Omental fat pad (tissue), 4 donors: ENCODE data around the gene SCN11A. TPM values are rescaled to one million over a fixed set of nuclear protein-coding genes. Genes with fewer than 3 reads are reported as not detected.

Experiments used
- ATAC-seq: fragments of 150-250 bp; one replicate; pipeline ENCODE4 v1.9.1; 2016; ENCODE audit warnings: mild to moderate bottlenecking, moderate library complexity; ENCODE audit not compliant: low FRiP score
- DNase-seq: peaks from one replicate; pipeline ENCODE4 v3.0.0-alpha.2; 2019; ENCODE audit warnings: low spot score
- CTCF ChIP-seq, 3 donors: fragments of 450-650 bp; IDR thresholded peaks; one replicate each; pipeline ENCODE4 v1.5.1; 2016 to 2017; ENCODE audit warnings: antibody characterized with exemption in 3 of 3, mild to moderate bottlenecking in 3 of 3, moderate library complexity in 2 of 3
- small RNA-seq: library from RNA; depleted of rRNA; stranded (forward); fragments of <200 nt; gene quantifications from one replicate; pipeline ENCODE3, GENCODE V24; 2016
- total RNA-seq, 4 donors: library from RNA; depleted of rRNA; stranded (reverse); fragments of >200 nt; gene quantifications; one replicate each; pipeline ENCODE4 v1.1.0, GENCODE V29; 2016

Gene SCN11A
- total RNA-seq, 4 donors from 2014 or later: 0.31 to 0.63 (median 0.46) TPM

- no peak for ATAC-seq
- no peak for DNase-seq
- no peak for TF ChIP-seq CTCF (IDR thresholded peaks at IDR 0.05)
These were observed 40.5 kb downstream of the SCN11A start for GRCh38 chr3:39011191-39011736.

DNA sequence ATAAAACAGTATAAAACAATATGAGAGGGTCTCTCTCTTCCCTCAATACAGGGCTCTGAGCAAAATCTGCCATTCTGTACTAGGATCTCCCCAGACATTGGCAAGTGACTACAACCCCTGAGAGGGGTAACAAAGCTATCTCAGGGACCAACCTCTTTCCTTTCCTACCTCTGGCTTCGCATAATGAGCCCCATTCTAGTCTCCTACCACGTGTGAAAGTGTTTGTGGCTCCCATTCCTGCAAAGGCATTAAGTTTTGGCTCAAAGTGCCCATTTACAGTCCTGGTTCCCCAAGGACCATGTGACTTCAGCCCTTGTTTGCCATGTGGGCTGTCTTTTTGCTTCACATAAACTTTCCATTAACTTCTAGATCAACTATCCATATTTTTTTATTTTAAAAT is 46.4 kb downstream of the SCN11A start:
- ATAC-seq (no peak), DNase-seq (no peak)
- no peak for TF ChIP-seq CTCF (IDR thresholded peaks at IDR 0.05)

Small RNA genes within 50 kb of the gene (small RNA-seq; reads per million reads assigned to genes)
- gene RNU6-1227P: not detected

Other genes with a start within 250 kb of the SCN11A start
- gene SCN10A, start 235.7 kb downstream of the SCN11A start, total RNA-seq: not detected
- gene WDR48, start 72 bp upstream of the SCN11A start, total RNA-seq: 10 to 100 TPM; 16.7 to 37.2 (median 22.7) TPM
- gene GORASP1, start 55.7 kb upstream of the SCN11A start, total RNA-seq: 10 to 100 TPM; 38.7 to 56.4 (median 51.0) TPM
- gene TTC21A, start 55.7 kb upstream of the SCN11A start, total RNA-seq: 1 to 10 TPM; 2.6 to 9.9 (median 2.9) TPM
- gene CSRNP1, start 101.6 kb upstream of the SCN11A start, total RNA-seq: 100 to 1,000 TPM in 2 of 4 donors, 10 to 100 TPM in 2; 52.0 to 321 (median 90.8) TPM
- 1 to 10 TPM in 1 of 4 donors, under 1 TPM in 1, not detected in 2; 0.65 to 2.0 TPM for gene XIRP1, start 140.7 kb upstream of the SCN11A start, total RNA-seq
- gene CX3CR1, start 228.1 kb upstream of the SCN11A start, total RNA-seq: under 1 TPM in 2 of 4 donors, not detected in 2; 0.19 to 0.63 TPM